GM12872 (cell line): ENCODE measurements around the gene DDX31.

Experiments
- CTCF ChIP-seq: IDR thresholded peaks from 3 replicates; pipeline ENCODE4 v1.5.1; 2011; ENCODE audit warnings: low read depth, mild to moderate bottlenecking, low read length, moderate library complexity; ENCODE audit not compliant: insufficient read depth

DDX31 gene

DNA sequence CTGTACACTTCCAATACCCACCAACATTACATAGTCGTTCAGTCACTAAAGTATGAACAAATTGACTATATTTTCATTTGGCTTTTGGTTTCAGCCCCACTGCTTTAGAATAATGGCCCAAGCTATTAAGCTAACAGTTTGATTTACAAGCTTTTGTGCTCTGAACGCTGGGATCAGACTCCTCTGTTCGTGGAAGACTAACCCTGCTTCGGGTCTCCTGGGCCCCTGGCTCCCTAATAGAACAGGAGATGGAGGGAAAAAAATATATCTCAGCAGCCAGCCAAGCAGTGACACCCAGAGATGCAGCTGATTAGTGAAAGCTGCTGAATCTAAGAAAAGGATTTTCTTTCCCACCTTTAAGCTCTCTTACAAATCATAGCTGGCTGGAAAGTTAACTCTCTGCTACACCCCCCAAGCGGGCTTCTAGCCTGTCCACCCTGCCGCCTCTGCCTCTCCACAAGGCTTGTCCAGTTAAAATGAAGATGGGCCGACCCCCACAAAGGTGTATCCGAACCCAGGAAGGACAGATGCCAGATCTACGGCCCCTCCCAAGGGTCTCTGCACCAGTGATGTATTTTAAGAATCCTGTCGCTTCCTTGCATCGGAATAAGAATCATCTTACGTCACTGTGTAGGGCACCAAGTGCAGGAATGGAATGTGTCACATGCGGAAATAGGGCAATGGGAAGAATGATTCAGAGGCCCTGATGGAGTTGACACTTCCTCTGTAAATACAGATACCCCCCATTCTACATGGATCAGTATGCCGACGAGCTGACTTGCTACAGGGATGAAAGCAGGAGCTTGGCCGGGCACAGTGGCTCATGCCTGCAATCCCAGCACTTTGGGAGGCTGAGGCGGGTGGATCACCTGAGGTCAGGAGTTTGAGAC, 120.8 kb downstream of the DDX31 start:
- TF ChIP-seq CTCF, result no peak

- TF ChIP-seq CTCF, result no peak
Observed at GRCh38 chr9:132547976-132548730, 121.6 kb downstream of the DDX31 start.

GRCh38 chr9:132547436-132547835, 122.3 kb downstream of the DDX31 start:
- no peak for TF ChIP-seq CTCF

DNA sequence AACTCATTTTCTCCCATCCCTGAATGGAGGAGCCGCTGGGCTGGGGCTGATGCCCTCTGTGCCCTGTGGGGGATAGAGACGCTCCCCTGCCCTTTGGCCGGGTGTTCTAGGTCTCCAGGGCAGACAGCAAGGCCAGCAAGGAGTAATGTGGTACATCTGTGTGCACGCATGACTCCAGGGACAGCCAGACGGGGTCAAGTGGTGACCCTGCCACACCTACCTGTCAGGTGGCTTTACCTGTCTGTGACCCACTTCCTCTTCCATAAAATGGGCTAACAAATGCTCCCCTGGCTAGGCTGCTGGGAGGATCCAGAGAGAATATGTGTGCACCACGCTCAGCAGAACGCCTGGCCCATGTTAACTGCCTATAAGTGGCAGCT, 122.7 kb downstream of the DDX31 start:
- TF ChIP-seq CTCF, result peak; percentile 11; the same call in 1 of the 3 replicates

- TF ChIP-seq CTCF, result peak; percentile 58
Observed at GRCh38 chr9:132546148-132547051, 123.4 kb downstream of the DDX31 start.

GRCh38 chr9:132545578-132545977, 124.2 kb downstream of the DDX31 start:
- no peak for TF ChIP-seq CTCF

- no peak for TF ChIP-seq CTCF
Observed at GRCh38 chr9:132543960-132544359, 125.8 kb downstream of the DDX31 start.
